NCI-H187 treated with DMSO at 0.1 percent for 48 hours (cell line): ENCODE data around the gene GNAI3.

Source experiments
- DNase-seq: peaks from one replicate; lab custom pipeline; 2025; lab: John Stamatoyannopoulos, UW

The GNAI3 gene

DNA sequence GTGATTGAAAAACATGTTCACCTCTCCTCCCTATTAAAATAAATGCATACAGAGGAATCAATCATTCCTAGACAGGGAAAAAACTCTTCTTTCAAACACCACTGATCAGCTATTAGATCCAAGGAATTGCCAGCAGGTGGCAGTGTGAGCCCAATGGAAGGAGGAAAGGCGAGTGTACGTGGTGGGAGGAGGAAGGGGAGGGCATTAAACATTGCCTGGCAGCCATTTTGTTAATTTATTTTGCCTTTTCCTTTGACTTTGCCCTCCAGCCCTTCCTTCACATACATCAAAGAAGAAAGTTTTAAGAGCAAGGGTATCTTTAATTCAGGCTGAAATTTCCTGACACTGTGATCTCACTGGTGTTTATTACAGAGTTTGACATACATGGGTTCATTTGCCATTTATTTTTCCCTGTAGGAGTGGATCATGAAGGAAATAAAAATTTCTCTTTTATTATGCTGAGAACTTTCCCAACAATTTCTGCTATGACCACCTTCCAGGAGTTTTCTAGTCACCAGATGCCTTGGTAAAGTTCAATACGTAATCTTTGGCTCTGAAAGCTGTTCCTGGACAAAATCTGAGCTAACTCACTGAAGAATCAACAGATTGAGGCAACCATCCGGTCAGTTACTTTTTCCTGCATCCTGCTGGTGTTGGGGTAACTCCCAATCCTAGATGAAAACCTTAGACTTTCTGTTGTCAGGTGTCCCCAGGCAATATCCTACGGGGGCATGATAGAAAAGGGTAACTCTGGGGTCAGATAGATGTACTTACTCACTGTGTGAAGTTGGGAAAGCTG, 1.9 kb upstream of the GNAI3 start:
- peak; percentile 77 for DNase-seq

DNA sequence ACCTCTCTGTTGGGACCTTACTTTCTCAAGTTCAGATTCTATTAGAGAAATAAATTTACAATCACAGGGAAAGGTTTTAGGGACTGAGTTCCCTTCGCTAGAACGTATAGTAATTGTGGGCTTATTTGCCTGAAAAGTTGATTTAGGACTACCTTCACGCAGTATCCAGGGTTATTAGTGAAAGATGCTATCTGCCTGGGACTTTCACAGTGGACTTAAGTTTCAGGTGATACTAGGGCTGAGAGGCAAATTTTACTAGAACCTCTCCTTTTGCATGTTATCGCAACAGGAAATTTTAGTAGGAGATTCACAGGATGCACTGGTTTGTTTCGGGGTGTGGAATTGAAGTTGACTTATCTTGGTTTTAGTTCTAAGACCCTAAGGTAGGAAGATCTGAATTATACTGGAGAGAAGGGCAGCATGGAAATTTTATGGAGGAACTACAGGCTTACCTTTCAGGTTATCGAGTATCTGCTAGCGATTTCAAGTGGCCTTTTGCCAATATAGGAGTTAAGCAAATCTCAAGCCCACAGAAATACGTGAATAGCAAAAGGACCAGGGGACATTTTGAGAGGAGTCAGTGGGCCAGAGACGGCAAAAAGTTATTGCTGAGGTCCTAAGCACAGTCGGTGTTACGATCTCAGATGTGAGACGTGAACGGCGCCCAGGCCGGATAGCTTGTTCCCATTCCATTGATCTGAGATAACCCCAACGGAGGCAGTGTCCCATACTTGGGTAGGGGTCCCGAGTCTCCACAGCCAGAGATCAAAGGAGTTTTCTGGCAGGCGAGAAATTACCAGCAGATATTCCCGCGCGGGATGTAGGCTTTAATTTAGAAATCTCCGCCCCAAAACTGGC, 723 bp upstream of the GNAI3 start:
- no peak for DNase-seq

DNA sequence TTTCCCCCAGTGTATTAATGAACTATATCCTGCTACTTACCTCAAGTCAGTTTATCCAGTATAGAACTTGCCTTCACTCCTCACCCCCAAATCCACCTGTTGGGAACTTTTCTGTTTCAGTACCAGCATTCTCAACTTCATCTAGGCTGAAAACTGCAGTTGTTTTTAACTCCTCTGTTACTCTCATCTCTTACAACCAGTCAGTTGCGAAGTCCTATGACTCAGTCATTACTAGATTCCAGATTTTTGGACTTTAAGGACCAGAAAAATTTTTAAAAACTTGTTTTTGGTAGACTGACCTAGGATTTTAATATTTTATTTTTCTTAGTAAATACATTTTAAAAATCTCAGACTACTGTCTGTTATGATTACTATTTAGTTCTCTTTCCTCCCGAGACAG, 8.1 kb downstream of the GNAI3 start:
- DNase-seq: no peak

DNA sequence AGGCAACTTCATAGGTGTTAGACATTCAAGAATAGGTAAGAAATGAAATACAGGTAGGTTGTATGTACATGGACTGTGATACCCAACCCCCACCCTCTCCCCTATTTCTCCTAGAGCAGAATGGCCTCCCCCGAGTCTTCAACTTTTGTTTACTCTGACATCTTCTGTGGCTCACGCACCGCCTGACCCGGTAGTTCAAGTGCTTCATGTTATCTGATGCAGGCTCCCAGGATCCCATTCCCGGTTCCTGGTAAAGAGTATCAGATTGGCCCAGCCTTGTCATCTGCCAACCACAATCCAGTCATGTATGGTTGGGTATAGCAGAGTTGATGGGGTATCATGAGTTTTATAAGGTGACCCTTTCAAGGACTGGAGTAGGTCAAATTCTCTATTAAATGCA, 9.1 kb downstream of the GNAI3 start:
- DNase-seq: no peak

DNA sequence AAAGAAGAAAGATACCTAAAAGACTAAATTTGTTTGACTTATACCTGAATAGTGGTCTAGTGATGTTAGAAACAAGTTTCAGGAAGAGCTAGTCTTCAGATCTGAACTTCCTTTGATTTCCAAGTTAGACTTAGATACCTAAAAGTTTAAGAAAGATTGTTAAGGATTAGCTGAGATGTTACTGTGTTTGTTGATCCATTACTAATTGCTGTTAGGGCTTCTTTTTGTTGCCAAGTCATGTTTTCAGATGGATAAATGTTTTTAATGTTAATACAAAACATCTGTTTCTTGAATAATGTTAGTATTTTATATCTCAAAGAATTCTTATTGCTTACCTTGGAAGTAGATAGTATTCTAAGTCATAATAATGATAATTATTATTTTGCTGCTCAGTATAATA, 11.6 kb downstream of the GNAI3 start:
- DNase-seq: no peak

DNA sequence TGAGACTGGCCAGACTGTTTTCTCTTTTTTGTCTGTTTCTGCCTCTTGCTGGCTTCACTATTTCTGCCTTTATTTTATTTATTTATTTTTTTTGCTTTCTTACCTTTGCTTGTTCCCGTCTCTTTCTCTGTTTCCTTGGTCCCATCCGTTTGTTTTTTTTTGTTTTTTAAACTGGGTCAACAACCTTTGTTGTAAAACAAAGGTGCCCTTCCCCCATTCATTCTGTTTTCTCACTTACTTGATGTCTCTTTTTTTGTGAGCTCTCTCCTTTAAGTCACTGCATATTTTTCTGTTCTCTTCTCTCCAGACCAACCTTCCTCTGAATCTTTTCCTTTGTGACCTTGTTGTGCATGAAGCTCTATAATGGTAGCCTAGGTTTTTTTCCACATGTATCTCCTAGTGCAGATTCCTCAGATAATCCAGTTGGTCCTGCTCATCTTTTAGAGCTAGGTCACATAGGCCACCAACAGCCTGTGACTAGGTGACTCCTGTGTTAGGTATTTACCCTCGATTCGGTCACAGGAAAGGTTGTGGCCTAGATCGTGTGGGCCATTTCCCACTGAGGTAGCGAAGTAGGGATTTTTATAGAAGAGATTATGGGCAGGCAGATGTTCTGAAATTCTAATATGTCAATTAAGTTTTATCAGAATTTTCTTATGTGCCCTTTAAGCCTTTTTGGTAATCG, 15.9 kb downstream of the GNAI3 start:
- DNase-seq: no peak

DNA sequence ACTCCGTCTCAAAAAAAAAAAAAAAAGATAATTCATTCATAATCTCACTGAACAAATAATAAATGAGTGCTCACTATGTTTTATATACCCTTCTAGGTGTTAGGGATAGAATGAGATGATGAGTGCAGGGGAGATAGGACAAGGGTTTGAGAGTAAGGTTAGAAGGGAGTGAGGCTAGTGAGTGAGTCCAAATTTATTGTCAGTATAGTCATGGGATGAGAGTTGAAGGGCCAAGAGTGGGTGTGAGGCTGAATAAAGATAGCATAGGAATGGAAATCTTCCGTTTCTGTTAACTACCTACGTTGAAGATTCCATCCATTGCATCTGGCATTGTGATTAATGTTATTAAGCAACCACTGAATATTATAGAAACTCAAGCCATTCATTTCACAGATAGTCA, 16.8 kb downstream of the GNAI3 start:
- DNase-seq: no peak

DNA sequence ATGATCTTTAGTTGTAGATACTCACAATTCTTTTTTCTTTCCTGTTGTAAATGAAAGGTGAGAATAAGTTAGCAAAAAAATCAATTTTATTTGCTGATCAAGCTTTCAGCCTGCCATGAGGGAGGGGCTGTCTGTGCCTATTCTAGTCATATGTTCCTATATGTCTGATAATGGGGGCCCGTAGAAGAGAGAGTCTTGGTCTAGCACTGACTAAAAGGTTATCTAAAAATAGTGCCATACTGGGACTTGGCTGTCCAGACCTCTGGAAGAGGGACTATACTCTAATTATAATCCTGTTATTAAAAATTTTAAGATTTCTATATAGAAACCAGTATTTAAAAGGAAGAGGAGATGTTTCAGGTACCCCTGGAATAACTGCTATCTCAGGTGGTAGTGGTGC, 18.6 kb downstream of the GNAI3 start:
- DNase-seq: no peak

DNA sequence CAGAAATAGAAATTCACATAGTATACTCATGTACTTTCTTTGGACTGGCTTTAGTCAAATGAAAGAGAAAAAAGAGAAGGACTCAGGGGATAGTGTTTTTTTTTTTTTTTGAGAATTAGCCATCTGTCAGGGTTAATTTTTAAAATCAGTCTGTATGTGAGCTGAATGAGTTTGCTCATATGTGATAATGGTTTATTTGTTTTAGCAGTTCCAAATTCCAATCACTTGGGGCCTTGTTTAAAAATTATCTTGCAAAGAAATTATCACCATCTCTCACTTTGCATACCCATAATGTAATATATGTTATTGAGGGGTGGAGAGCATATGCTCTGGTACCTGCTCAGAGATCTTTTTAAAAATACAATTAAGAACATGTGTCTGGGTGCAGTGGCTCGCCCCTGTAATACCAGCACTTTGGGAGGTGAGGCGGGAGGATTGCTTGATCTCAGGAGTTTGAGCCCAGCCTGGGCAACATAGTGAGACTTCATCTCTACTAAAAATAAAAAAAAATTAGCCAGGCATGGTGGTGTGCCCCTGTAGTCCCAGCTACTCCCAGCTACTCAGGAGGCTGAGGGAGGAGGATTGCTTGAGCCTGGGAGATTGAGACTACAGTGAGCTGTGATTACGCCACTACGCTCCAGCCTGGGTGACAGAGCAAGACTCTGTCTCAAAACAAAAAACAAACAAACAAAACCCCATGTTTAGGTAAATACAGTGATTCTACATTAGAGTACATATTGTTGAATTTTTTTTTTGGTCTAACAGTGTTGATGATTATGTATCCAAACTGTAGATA, 19.7 kb downstream of the GNAI3 start:
- DNase-seq: no peak

DNA sequence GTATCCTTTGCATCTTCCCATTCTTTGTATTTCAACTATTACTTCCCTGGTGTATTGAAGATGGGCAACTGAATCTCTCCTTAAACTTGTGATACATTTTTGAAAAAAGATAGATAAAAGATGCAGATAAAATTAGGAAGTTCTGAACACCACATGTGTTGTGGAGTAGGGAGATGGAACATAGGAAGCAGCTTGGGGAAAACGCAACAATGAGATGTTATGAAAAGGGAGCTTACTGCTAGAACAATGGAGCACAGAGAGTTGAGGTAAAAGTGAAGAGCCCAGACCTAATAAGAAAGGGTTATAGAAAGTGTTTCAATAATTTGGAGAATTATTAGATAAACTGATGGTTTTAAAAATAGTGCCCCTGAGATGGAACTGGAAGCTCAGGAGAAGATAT, 20.9 kb downstream of the GNAI3 start:
- no peak for DNase-seq

DNA sequence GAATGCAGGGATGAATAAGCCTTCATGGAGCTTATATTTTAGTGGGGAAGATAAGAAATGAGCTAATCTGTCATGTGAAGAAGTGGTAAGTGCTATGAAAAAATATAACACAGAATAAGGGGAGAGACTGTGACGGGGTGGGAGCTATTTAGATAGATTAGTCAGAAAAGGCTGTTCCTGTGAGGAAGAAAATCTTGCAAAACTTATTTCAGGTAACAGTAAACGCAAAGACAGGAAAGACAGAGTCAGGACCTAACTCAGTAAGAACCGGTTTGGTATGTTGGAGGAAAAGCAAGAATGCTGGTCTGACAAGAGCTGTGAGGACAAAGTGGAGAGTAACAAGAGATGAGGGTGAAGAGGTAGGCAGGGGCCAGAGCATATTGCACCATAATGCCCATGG, 22.0 kb downstream of the GNAI3 start:
- no peak for DNase-seq

DNA sequence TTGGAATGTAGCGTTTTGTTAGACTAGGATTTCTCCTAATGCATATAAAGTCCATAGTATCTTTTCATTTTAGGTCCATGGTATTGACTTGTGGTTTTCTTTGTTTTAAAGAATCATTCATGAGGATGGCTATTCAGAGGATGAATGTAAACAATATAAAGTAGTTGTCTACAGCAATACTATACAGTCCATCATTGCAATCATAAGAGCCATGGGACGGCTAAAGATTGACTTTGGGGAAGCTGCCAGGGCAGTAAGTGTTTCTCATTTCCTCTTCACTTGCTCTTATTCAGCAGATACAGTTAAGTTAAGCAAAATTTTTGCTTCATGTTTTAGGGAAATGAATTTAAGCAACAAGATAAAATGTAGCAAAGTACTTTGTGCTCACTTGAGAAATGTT, 25.4 kb downstream of the GNAI3 start:
- DNase-seq: peak; percentile 1

DNA sequence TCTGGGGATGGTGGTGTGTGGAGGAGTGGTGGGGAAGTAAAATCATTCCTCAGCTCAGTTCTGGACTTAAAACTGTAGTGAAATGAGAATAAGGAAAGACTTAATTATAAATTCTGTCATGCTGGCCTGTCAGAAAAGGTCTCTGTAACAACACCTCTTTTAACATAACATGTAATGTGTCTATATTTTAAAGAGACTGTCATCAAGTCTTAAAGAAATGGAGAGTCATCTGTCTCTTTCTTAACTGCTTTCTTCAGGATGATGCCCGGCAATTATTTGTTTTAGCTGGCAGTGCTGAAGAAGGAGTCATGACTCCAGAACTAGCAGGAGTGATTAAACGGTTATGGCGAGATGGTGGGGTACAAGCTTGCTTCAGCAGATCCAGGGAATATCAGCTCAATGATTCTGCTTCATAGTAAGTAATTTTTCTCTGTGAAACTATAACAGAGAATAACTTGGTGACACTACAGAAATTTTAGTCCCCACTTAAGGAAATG, 30.6 kb downstream of the GNAI3 start:
- no peak for DNase-seq

DNA sequence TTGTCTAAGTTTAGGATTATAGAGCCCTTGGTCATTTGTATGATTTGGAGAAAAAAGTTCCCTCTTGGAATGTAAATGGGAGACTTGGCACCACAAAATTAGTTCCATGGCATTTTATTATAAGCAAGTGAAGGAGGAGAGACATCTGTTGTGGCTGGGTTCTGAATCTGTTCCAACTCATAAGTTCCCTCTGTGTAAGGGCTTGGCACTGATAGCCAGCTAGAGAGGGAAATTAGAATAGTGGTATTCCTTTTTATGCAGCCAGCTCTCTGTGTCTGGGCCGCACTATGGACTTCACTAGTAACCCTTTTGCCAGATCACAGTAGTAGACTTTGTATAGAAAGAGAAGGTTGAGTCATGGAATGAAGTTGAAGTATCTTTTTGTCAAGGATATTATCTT, 31.1 kb downstream of the GNAI3 start:
- DNase-seq: no peak

DNA sequence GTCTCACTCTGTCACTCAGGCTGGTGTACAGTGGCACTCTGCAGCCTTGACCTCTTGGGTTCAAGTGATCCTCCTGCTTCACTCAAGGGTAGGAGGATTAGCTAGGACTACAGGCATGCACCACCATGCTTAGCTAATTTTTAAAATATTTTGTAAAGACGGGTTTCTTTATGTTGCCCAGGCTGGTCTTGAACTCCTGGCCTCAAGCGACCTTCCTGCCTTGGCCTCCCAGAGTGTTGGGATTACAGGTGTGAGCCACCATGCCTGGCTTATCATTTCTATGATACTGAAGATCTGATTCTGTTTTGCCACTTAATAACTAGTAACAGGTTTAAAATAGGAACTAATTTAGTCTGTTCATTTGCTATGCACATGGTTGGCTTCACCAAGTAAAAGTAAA, 33.6 kb downstream of the GNAI3 start:
- DNase-seq: no peak

DNA sequence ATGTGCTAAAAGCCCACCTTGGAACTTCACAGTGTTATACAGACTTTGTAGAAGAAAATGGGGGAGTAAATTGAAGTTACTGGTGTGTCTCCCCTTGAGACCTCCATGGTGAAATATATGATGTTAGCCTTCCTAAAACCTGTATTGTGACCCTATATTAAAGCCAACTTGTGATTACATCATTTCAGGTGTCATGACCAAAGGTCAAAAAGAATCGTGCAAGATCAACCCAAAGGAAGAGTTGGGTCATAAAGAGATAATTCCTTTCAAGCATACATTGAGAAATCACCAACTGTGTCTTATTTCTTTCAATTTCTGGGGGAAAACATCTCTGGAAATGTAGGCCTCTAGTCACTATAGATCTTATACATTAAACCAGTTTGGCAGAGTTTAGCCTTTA, 36.4 kb downstream of the GNAI3 start:
- DNase-seq: no peak

DNA sequence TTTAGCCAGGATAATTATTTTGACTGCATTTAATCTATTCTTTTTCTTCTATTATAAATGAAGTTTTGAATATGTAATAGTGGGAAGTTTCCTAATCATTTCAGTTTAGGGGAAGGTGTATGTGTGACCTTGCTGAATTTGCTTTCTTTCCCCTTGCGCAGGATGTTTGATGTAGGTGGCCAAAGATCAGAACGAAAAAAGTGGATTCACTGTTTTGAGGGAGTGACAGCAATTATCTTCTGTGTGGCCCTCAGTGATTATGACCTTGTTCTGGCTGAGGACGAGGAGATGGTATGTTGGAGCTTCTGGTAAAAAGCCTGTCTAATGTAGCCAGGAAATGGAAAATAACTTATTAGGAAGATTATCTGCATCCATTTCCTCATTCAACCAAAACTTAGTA, 37.6 kb downstream of the GNAI3 start:
- no peak for DNase-seq

DNA sequence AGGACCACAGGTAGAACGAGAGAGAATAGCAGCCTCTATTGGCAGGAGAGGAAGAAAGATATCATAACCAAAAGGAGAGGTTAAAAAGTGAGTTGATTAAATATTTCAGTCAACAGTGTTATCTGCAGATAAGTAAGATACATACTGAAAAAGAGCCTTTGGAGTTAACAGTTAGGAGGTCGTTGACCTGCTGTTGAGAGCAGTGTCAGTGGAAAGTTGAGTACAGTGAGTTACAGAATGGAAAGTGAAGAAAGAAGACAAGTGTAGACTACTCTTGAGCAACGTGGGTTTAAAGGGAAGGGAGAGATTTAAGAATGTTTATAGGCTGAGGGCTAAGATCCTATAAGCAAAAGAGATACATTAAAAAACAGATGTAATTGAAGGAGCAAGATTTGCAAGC, 40.8 kb downstream of the GNAI3 start:
- DNase-seq: no peak

DNA sequence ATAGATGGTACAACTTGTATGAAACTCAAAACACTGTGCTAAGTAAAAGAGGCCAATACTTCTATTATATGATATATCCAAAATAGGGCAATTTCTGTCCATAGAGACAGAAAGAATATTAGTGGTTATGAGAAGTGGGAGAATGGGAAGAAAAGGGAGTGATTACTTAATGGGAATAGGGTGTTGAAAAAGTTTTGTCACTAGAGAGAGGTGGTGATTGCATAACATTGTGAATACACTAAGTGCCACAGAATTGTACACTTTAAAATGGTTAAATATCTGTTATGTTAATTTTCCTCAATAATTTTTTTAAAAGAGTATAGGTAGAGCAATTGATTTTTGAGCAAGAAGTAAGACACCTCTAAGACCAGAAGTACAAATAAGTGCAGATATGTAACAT, 41.3 kb downstream of the GNAI3 start:
- DNase-seq: no peak

DNA sequence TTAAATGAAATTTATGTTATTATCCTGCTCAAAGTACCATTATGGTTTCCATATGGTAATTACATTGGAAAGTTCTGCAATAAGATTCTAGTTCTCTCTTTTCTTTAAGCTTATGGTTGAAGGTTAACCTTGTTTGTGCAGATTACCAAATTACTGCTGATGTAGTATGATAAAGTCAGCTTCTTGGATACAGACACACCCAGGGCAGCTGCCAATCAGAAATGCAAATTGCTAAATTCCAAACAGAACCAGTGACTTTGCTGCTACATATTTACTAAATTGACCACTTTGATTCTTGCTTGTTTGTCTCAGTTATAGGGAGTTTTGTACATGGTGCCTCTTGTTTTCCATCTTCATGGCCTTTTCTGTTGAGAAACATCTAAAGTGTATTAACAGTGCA, 44.5 kb downstream of the GNAI3 start:
- no peak for DNase-seq

DNA sequence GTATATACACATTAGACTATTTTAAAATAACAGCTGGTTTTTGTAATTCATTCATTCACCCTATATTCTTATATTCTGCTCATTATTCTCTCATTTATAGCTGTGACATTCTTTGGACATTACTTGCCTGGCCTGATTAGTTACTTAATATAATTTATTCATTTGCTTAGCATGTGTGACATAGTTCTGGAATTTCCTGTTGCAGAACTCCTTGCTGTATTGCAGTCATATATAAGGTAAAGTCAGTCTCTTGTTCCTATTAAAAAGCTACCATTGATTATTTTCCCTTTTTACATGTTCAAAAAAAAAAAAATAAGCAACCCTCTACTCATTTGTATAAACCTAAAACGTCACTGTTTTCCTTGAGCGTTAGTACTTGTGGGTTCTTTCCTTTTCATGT, 47.1 kb downstream of the GNAI3 start:
- DNase-seq: no peak

DNA sequence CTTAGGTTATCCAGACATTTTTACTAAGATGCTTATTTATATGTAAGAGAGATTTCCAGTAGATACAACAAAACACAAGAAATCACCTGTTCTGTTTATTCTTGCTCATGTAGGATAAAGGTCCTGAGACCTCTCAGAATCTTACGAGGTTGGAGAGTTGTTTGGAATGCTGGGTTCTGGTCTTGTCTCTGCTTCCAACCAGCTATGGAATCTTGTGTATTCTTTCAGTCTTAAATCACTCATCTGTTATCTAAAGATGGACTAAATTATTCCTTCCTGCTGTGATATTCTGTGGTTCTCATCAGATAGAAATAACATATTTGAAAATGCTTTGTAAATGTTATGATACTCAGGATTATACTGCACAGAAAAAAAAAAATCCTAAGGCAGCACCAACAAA, 49.7 kb downstream of the GNAI3 start:
- DNase-seq: no peak
